Cerebellar nuclear complex (tissue), 1 donor: ENCODE measurements around the gene COPS9.
A peak's percentile ranks its signal among the peaks of the same experiment; 100 is the strongest.

Experiments
- DNase-seq, 2 experiments: peaks; one replicate each; lab custom pipeline; 2025; lab: John Stamatoyannopoulos, UW

The COPS9 gene

GRCh38 chr2:240147911-240148587 is 11.9 kb upstream of the COPS9 start:
- no peak for DNase-seq

GRCh38 chr2:240147382-240147781 is 11.3 kb upstream of the COPS9 start:
- no peak for DNase-seq

GRCh38 chr2:240146627-240147278 is 10.6 kb upstream of the COPS9 start:
- no peak for DNase-seq

GRCh38 chr2:240146141-240146561 is 10.0 kb upstream of the COPS9 start:
- peak in 1 of 2 experiments; percentile 34 for DNase-seq

GRCh38 chr2:240145461-240145860 is 9.4 kb upstream of the COPS9 start:
- no peak for DNase-seq

GRCh38 chr2:240144649-240145261 is 8.7 kb upstream of the COPS9 start:
- no peak for DNase-seq

- peak in 1 of 2 experiments; percentile 16 for DNase-seq
Measured at GRCh38 chr2:240143801-240144648, 7.9 kb upstream of the COPS9 start.

- DNase-seq: no peak
Measured at GRCh38 chr2:240143276-240143675, 7.2 kb upstream of the COPS9 start.

- DNase-seq: no peak
Measured at GRCh38 chr2:240142859-240143258, 6.8 kb upstream of the COPS9 start.

GRCh38 chr2:240142256-240142775 is 6.2 kb upstream of the COPS9 start:
- no peak for DNase-seq

GRCh38 chr2:240141736-240142135 is 5.6 kb upstream of the COPS9 start:
- DNase-seq: no peak

GRCh38 chr2:240140920-240141319 is 4.8 kb upstream of the COPS9 start:
- no peak for DNase-seq

- DNase-seq: no peak
Measured at GRCh38 chr2:240140511-240140910, 4.4 kb upstream of the COPS9 start, which contains the start of gene OTOS. Gene OTOS (minus strand): TSS chr2:240140658. CDS start chr2:240140326, 332 bp downstream.

- DNase-seq: no peak
Measured at GRCh38 chr2:240139666-240140393, 3.7 kb upstream of the COPS9 start.

GRCh38 chr2:240139011-240139441 is 2.9 kb upstream of the COPS9 start:
- DNase-seq: no peak

- no peak for DNase-seq
Measured at GRCh38 chr2:240138254-240138984, 2.3 kb upstream of the COPS9 start.

GRCh38 chr2:240137596-240138253 is 1.6 kb upstream of the COPS9 start:
- no peak for DNase-seq

- DNase-seq: no peak
Measured at GRCh38 chr2:240136671-240137292, 677 bp upstream of the COPS9 start.

- DNase-seq: no peak
Measured at GRCh38 chr2:240135706-240136012, 446 bp downstream of the COPS9 start.
